DMS79 (cell line): Measurements from ENCODE around the gene CD101.
"Not testable (repeated sequence)": the region's sequence is repeated elsewhere in the genome, so short reads cannot be mapped to it uniquely, and the experiment has no call there.

Experiments
- DNase-seq: peaks from one replicate; lab custom pipeline; 2025; lab: John Stamatoyannopoulos, UW

The CD101 gene

GRCh38 chr1:117001254-117001927, at the start of gene CD101:
CD101 (plus strand) TSS chr1:117001760; CDS start chr1:117001818, 58 bp downstream.
- no peak for DNase-seq

- peak; percentile 89 for DNase-seq
Observed at GRCh38 chr1:116952738-116953275, 48.8 kb upstream of the CD101 start.

- no peak for DNase-seq
Observed at GRCh38 chr1:116954440-116954839, 47.1 kb upstream of the CD101 start.

- DNase-seq = peak; percentile 51
Observed at GRCh38 chr1:116956378-116956777, 45.2 kb upstream of the CD101 start.

GRCh38 chr1:116957646-116958045, 43.9 kb upstream of the CD101 start:
- no peak for DNase-seq

GRCh38 chr1:116958110-116958509, 43.5 kb upstream of the CD101 start:
- DNase-seq = no peak

GRCh38 chr1:116958977-116959376, 42.6 kb upstream of the CD101 start:
- no peak for DNase-seq

GRCh38 chr1:116961606-116962005, 40.0 kb upstream of the CD101 start:
- no peak for DNase-seq

- no peak for DNase-seq
Observed at GRCh38 chr1:116962987-116963639, 38.4 kb upstream of the CD101 start.

- no peak for DNase-seq
Observed at GRCh38 chr1:116966791-116967190, 34.8 kb upstream of the CD101 start.

- DNase-seq = no peak
Observed at GRCh38 chr1:116968724-116969123, 32.8 kb upstream of the CD101 start.

GRCh38 chr1:116971258-116971860, 30.2 kb upstream of the CD101 start:
- DNase-seq = no peak

- DNase-seq = no peak
Observed at GRCh38 chr1:116971965-116972673, 29.4 kb upstream of the CD101 start.

- DNase-seq = no peak
Observed at GRCh38 chr1:116972674-116973030, 28.9 kb upstream of the CD101 start.

GRCh38 chr1:116980309-116980708, 21.3 kb upstream of the CD101 start:
- not testable (repeated sequence) for DNase-seq

GRCh38 chr1:116981521-116982037, 20.0 kb upstream of the CD101 start:
- no peak for DNase-seq

GRCh38 chr1:116982319-116983004, 19.1 kb upstream of the CD101 start:
- DNase-seq = no peak

GRCh38 chr1:116983112-116983511, 18.4 kb upstream of the CD101 start:
- DNase-seq = no peak

GRCh38 chr1:116983678-116984077, 17.9 kb upstream of the CD101 start:
- no peak for DNase-seq

GRCh38 chr1:116984406-116985160, 17.0 kb upstream of the CD101 start:
- no peak for DNase-seq
